Measurements from ENCODE around the gene LITAF.
"Not testable (repeated sequence)": the region's sequence is repeated elsewhere in the genome, so short reads cannot be mapped to it uniquely, and the experiment has no call there.

The LITAF gene

GRCh38 chr16:11597235-11598095 lies 10.7 kb upstream of the LITAF start:
- DNase-seq (ENCODE audit: low spot score), result no peak

- DNase-seq (ENCODE audit: low spot score), result no peak
Observed at GRCh38 chr16:11596572-11597226, 10.0 kb upstream of the LITAF start.

- no peak for DNase-seq (ENCODE audit: low spot score)
Observed at GRCh38 chr16:11593581-11593980, 6.9 kb upstream of the LITAF start.

GRCh38 chr16:11593076-11593475 lies 6.4 kb upstream of the LITAF start:
- DNase-seq (ENCODE audit: low spot score), result not testable (repeated sequence)

- not testable (repeated sequence) for DNase-seq (ENCODE audit: low spot score)
Observed at GRCh38 chr16:11591630-11592029, 4.9 kb upstream of the LITAF start.

GRCh38 chr16:11589198-11589550 lies 2.5 kb upstream of the LITAF start:
- no peak for DNase-seq (ENCODE audit: low spot score)

- DNase-seq (ENCODE audit: low spot score), result no peak
Observed at GRCh38 chr16:11588321-11589197, 1.8 kb upstream of the LITAF start.

GRCh38 chr16:11587643-11588247 lies 1.0 kb upstream of the LITAF start:
- DNase-seq (ENCODE audit: low spot score), result no peak

GRCh38 chr16:11586378-11586855 lies 302 bp downstream of the LITAF start:
- DNase-seq (ENCODE audit: low spot score), result no peak

GRCh38 chr16:11585460-11586377 lies 1.0 kb downstream of the LITAF start:
- no peak for DNase-seq (ENCODE audit: low spot score)

- DNase-seq (ENCODE audit: low spot score), result no peak
Observed at GRCh38 chr16:11583889-11584565, 2.7 kb downstream of the LITAF start.

GRCh38 chr16:11583166-11583565 lies 3.6 kb downstream of the LITAF start:
- no peak for DNase-seq (ENCODE audit: low spot score)

- DNase-seq (ENCODE audit: low spot score), result no peak
Observed at GRCh38 chr16:11582157-11582814, 4.4 kb downstream of the LITAF start.

GRCh38 chr16:11581678-11582077 lies 5.0 kb downstream of the LITAF start:
- no peak for DNase-seq (ENCODE audit: low spot score)

- no peak for DNase-seq (ENCODE audit: low spot score)
Observed at GRCh38 chr16:11580451-11581086, 6.2 kb downstream of the LITAF start.

GRCh38 chr16:11577290-11577660 lies 9.4 kb downstream of the LITAF start:
- DNase-seq (ENCODE audit: low spot score), result not testable (repeated sequence)

GRCh38 chr16:11576427-11577289 lies 10.1 kb downstream of the LITAF start:
- no peak for DNase-seq (ENCODE audit: low spot score)

- DNase-seq (ENCODE audit: low spot score), result no peak
Observed at GRCh38 chr16:11575223-11575589, 11.5 kb downstream of the LITAF start.

All from ecto neural progenitor cell (in vitro differentiated cells).